GM21786 (cell line): Measurements from ENCODE around the gene CREB3L2.
A peak's percentile ranks its signal among the peaks of the same experiment; 100 is the strongest.
"Not testable (repeated sequence)": the region's sequence is repeated elsewhere in the genome, so short reads cannot be mapped to it uniquely, and the experiment has no call there.

Experiments
- ATAC-seq: cut with Tn5 transposase; IDR thresholded peaks from one replicate; pipeline ENCODE4 v1.9.1; 2021; ENCODE audit not compliant: unreplicated experiment

Gene CREB3L2

DNA sequence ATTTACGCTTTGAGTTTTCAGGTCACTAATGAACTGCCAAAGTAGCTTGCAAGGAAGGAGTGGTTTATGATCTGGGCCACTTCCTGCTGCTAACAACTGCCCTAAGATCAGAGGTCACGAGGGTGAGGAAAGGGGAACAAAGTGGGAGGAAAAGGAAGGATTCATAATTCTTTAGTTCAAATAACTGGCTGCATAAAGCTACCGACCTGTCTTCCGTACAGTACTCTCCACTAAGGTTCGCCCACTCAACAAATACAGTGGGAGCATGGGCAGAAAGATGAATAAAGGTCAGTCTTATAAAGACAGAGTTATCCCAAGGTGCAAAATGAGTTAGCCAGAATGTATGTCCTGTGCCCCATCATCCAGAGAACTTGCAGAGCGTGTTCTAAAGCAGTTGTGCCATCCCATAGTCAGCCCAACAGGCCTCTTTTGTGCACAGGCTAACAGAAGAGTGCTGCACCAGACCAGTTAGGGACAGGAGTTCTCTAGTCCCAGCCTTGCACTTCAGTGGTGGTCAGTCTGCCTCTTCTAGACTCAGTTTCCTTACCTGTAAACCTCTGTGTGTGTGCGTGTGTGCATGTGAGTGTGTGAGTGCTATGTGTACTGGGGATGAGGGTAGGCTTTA is 65.9 kb downstream of the CREB3L2 start:
- peak; percentile 31 for ATAC-seq

GRCh38 chr7:137934941-137935883 is 66.7 kb downstream of the CREB3L2 start:
- peak; percentile 81 for ATAC-seq

DNA sequence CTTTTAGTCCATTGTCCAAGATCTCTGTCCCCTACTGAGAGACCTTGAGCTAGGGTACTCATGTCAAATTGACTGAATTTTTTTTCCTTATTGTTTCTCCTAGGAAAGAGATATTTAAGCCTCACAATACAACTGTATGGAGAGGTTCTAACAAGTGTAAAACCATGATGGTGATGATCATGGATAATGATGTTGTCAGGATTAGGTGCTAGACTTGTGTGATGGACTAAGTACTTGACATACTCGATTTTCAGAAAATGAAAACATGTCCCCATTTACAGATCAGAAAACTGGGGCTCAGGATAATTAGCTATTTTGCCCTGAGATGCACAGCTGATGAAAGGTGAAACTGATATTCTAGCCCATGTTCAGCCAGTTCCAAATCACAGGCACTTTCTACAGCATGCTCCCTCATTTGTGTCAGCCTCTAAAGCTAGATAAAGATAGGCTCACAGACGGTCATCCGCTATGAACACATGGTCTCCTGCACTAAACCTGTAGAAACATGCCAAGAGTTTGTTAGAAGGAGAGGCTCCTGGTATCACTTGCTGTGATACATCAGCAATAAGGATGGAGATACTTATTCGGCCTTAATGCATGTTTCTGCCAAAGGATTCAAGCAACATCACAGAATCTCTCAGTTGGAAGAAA is 67.6 kb downstream of the CREB3L2 start:
- ATAC-seq, result no peak

DNA sequence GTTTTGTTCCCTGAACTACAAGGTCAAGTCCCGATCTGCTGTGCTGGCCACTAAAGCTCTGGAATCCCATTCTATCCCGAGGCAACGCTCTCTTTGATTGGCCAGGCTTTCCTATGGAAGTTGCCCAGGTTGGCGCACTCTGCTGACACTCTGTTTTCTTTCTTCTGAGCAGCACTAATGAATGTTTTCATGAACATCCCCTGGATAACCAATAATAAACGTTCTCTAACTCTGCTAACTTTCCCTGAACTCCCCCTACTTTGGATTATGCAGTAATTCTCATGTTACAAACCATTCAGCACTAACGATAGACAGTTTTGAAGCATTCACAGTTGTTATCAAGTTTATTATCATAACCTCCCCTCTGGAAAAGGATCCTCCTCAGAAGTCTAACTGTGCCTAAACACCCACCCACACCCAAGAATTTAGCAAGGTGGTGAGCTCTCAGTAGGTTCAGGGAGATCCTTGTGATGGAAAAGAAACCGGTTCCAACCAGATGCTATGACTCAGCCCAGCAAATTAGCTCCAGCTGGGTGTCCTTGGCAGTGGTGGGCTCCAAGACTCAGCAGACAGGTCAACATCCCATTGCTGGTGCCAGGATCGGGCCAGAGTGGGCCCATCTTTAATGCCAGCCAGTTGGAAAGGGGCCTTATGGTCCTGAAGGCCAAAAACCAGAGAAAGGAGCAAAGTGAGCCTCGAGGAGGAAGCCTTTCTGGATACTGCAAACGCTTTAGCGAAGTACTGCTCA is 68.4 kb downstream of the CREB3L2 start:
- ATAC-seq, result no peak

DNA sequence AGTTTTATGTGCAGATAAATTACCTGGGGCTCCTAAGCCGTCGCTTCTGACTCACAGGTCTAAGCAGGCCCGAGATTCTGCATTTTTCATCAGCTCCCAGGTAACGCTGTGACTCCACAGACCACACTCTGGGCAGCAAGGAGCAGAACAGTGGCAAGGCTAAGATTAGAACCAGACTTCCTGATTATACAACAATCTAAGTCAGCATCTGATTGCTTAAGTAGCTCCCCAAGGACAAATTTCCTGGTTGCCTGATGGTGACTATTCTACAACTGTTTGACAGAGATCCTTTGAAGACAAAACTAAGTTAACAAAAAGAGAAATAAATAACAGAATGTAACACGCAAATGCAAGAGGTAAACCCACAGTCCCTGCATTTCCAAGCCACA is 69.0 kb downstream of the CREB3L2 start:
- no peak for ATAC-seq

GRCh38 chr7:137931823-137932222 is 70.1 kb downstream of the CREB3L2 start:
- ATAC-seq, result no peak

GRCh38 chr7:137930581-137930980 is 71.3 kb downstream of the CREB3L2 start:
- no peak for ATAC-seq

GRCh38 chr7:137928626-137929025 is 73.3 kb downstream of the CREB3L2 start:
- no peak for ATAC-seq

- ATAC-seq, result no peak
Observed at GRCh38 chr7:137927386-137927785, 74.5 kb downstream of the CREB3L2 start.

GRCh38 chr7:137926206-137926605 is 75.7 kb downstream of the CREB3L2 start:
- not testable (repeated sequence) for ATAC-seq

DNA sequence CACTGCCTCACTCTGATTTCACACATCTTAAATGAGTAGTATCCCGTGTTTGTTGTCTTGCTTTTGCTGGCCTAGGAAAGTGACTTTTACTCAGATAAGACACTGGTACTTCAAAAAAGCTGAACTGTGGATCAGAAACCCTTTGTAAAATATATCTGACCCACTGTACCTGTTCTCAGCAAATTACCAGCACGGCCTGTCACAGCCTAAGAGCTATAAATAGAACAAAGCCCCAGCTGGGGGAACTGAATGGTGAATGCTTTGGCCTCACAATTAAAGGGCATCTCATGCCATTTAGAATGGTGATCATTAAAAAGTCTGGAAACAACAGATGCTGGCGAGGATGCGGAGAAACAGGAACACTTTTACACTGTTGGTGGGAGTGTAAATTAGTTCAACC is 76.1 kb downstream of the CREB3L2 start:
- no peak for ATAC-seq

DNA sequence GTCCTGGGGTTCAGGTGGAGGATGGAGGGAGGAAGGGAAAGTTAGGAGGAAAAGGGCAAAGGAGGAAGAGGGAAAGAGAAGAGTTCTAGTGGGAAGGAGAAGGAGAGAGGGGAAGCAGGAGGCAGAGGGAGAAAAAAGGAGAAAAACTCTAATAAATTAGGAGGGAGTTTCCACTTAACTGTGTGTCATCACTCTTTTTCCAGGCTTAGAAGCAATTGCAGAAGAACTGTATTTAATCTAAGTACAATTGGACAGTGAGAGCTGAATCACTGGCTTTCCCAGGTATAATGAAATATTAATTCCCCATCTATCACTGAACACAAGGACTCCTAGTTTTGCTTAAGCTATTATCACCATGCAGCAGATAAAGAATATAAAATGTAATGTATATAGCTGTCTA is 76.8 kb downstream of the CREB3L2 start:
- no peak for ATAC-seq

GRCh38 chr7:137923380-137923779 is 78.5 kb downstream of the CREB3L2 start:
- no peak for ATAC-seq

- no peak for ATAC-seq
Observed at GRCh38 chr7:137920637-137921399, 81.1 kb downstream of the CREB3L2 start.

DNA sequence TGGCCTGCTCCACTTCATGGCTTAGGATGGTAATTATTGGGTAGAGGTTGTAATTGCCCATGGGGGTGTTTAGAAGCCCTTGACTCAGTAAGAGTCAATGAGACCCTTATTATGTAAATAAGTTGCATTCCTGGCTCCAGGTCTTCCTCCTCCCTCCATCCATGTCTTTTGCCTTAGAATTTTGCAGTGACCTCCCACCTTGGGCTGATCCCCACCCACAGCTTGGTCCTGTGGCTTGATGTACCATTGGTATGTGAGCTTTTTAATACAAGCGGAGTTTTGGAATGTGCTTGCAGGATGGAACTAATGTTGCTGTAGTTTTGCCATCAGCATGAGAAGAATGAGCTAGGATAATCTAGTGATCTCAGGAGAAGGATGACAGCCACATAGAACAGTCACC is 81.9 kb downstream of the CREB3L2 start:
- ATAC-seq, result no peak

DNA sequence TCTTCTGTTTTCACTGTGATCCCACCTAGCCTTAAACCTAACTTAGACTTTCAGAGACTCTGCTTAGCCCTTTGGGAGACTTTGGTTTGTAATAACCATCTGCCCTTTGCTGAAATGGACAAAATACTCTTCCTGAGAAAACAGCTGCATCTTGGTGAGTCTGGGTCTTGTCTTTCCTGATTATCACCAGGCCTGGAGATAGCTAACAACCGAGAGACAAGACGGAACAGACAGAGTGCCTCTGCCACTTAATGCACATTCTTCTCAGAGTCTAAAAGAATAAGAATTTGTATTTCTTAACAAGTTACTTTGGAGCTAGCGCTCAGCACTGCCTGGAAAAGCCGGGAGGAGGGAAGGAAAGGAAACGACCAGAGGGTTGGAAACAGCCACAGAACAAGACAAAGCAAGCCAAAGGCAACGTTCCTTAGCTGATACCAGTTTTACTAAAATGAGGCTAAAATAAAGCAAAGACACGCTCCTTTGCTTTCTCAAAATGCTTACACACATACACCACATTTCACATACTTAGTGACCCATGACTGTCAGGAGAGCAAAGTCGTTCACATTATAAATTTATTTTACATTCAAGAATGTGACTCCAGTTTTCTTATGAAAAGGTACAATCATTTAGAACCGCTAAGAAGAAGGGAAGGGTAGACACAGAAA is 84.8 kb downstream of the CREB3L2 start:
- no peak for ATAC-seq

- ATAC-seq, result no peak
Observed at GRCh38 chr7:137916564-137916963, 85.3 kb downstream of the CREB3L2 start.

- no peak for ATAC-seq
Observed at GRCh38 chr7:137915266-137915665, 86.6 kb downstream of the CREB3L2 start.

DNA sequence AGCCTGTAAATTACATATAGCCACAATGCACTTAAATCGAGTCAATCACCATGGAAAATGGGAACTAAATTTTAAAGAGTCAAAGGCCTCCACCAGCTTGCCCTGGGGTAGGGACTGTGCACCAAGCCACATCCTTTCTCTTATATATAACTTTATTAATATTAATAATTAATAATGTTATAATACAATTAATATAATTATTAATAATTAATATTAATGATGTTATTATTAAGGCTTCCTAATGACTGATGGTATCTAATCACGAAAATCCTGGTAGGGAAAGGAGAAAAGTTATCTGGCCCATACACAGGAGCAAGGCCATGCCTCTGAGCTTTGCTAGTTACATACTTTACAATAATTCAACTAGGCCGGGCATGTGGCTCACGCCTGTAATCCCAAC is 87.9 kb downstream of the CREB3L2 start:
- no peak for ATAC-seq

GRCh38 chr7:137909042-137909441 is 92.8 kb downstream of the CREB3L2 start:
- no peak for ATAC-seq
